Activated effector memory CD4-positive, alpha-beta T cell treated with anti-CD3 and anti-CD28 coated beads, Interleukin-2, amount 50 U/mL, for 16 hours (primary cell): ENCODE measurements around the gene CLEC16A.

ENCODE experiments used
- DNase-seq: peaks from one replicate; pipeline ENCODE4 v3.0.0-alpha.2; 2020

CLEC16A gene

DNA sequence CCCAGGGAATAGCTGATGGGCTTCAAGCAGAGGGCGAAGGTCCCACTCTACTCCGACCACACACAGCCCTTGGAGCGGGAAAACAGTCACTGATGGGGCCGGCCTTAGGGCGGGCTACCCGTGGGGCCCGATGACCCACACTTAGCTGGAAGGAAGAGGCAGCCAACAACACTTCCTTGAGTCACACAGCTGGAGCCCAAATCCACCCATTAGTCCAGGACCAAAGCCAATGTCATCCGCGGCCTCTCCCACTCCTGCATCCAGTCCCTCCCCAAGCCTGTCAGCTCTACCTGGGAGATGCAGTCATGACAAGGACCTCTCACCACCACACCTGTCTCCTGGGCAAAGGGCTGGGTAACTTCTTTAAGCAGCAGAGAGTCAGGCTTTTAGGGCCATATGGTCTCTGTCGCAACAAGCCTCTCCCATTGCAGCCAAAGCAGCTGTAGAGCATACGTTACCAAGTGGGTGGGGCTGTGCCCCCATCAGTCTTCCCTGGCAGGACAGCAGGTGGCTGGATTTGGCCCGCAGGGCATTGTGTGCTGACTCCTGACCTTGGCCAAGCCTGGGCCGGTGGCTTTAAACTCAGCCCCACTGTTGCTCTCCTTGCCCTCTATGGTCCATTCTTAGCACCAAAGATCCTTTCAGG is 200.9 kb downstream of the CLEC16A start:
- DNase-seq = no peak

DNA sequence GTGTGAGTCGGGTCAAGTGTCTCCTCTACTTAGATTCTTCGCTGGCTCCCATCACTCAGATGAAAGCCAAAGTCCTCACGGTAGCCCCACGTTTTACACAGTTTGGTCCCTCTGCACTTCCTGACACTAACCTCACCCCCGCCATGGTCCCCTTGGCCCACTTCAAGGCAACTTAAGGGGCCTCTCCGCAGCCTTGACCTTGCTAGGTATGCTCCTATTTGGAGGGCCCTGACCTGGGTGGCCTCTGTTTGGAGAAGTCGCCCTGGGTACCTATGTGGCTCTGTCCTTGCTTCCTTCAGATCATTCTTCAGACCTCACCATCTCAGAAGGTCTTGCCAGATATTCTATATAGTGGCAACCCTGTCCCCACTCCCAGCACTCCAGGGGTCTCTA is 201.5 kb downstream of the CLEC16A start:
- no peak for DNase-seq

DNA sequence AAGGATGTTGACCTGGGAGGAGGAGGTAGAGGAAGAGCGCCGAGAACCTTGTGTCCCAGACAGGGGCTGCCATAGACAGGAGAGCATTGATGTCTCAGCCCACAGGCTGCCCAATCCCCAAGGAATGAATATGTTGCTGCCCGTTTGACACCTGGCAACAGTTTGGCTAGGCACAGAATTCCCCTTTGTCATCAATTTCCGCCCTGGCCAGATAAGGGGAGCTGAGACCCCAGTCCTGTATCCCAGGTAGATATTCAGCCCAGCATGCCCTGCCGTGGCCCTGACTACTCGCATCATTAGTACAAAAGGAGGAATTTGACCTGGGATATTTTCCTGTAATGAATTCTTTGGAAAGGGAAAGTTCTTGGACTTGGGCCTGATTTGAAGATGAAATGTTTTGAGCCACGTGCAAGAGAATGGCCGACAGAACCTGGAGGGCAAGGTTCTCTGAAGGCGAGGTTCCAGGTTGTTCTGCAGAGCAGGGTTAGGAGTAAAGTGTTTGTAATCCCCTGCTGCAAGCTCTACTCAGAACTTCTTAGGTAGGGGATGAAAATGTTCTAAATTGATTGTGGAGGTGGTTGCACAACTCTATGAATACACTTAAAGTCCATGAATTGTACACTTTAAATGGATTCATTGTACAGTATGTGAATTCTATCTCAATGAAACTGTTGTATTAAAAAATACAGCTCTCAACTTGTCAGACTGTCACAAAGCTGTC is 202.8 kb downstream of the CLEC16A start:
- DNase-seq = no peak

DNA sequence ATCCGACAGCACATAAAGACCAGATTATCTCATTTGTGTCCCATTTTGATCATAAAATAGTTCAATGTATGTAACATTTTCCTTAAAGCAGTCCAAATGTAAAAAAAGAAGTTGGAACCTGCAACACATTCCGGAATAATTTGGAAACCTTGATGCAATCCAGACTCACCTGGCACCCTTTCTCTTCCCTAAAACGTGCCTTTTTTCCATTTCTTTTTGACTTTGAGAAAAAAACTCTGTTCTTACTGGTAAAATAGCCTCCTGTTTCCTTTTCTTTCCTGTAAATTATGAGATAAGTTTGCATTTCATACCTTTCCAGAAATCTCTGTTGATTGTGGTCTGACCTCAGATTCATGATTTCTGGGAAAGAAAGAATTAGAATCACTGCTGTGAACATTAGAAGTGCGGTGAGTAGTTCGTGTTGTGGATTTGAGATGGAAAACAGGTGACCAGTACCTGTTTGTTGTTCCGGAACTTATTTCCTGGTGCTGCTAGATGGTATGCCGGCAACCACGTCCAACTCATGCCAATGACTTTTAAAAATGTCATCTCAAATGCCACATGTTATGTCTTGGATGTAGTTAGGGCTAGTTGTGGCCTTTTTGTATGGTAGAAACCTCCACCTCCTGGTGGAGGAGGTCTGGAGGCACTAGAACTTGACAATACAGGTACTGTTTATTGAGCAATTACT is 203.5 kb downstream of the CLEC16A start:
- DNase-seq = no peak

DNA sequence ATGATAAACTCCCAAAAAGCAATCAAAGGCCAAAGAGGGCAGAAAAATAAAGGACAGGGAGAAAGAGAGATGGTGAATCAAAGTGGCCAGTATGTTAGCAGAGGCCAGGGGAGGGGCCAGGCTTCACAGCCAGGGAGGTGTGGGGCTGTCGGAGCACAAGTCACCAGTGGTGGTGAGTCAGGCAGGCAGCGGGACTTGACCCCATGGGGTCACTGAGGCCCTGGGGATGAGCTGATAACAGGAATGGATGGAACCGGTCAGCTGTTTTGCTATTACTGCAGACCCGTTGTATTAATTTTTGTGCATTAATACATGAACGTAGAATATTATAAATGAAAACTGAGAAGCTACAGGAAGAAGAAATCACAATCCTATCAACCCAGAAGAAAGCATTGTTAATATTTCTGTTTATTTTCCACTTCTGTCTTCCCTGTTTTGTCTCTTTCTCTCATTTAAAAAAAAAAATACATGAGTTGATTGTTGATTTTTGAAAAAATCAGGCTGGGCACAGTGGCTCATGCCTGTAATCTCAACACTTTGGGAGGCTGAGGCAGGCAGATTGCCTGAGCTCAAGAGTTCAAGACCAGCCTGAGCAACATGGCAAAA is 204.8 kb downstream of the CLEC16A start:
- DNase-seq = no peak

DNA sequence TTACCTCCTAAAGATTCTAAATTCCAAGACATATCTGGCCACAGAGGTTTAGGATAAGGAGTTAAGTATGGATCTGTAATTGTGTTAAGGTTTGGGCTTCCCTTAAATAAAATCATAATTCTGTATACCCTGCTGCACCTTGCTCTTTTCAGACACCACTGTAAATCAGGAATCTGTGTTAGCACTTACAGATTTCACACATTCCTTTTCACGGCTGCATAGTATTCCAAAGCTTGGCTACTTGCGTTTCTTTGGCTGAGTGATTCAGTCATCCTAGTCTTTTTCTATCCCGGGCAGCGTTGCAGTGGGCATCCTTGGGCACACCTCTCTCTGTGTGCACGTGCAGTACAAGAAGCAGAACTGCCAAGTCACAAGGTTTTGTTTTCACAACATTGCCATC is 205.8 kb downstream of the CLEC16A start:
- no peak for DNase-seq

DNA sequence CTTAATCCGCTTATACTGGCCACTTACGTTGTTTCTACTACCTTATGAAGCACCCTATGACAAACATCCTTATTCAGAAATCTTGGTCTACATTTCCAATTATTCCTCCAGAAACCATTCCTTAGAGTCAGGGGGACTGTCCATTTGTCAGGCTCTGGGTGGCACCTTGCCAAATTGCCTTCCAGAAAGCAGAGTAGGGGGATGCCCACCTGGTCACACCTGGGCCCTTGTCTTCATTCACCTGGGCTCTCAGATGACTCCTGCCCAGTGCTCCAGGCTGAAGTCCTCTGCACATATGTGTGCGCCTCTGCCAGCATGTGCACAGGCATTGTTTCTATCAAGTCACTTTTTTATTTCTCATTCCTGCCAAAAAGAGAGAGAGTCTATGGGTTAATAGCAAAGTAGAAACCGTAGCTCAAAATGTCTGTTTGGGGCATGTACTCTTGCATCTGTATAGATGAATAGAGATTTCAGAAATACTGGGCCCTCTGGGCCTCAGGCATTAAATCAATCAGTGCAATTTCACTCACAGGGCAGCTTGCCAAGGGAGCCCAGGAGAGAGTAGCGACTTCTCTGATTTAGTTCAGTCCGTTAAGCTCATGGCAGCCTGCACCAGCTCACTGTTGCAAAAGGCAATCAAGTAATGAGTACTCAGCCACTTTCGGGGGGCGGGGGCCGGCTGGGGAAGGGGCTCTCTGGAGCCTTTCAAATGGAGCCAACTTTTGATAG is 207.0 kb downstream of the CLEC16A start:
- no peak for DNase-seq

DNA sequence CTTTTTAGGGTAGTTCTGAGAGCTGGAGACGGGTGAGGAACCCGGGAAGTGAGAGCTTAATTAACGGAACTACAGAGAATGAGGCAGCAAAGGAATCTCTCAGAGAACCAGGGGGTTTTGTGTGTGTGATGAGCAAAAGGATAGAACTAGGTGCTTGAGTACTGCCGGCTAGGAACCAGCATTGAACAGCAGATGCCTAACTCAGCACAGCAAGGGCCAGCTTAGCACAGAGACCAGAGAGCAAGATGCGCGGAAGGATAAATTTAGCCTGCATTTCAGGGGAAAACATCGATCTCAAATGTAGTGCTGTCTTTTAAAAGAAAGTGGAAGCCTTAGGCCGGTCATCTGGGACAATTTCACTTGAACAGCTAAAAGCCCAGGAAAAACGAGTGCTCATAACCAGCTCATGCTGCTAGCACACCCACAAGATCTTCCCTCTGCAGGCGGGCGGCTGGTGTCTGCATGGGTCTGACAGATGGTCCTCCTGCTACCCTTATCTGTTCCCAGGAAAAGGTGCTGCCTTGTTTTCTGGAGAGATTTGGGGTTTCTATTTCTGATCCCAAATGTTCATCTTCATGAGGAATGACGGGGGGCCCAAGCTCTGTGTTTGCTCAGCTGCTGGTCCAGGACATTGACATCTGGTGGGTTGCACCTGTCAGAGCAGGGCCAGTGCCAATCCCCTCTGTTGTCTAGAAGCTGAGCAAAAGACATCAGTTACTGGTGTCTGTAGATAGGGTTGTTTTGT is 207.7 kb downstream of the CLEC16A start:
- DNase-seq = no peak

DNA sequence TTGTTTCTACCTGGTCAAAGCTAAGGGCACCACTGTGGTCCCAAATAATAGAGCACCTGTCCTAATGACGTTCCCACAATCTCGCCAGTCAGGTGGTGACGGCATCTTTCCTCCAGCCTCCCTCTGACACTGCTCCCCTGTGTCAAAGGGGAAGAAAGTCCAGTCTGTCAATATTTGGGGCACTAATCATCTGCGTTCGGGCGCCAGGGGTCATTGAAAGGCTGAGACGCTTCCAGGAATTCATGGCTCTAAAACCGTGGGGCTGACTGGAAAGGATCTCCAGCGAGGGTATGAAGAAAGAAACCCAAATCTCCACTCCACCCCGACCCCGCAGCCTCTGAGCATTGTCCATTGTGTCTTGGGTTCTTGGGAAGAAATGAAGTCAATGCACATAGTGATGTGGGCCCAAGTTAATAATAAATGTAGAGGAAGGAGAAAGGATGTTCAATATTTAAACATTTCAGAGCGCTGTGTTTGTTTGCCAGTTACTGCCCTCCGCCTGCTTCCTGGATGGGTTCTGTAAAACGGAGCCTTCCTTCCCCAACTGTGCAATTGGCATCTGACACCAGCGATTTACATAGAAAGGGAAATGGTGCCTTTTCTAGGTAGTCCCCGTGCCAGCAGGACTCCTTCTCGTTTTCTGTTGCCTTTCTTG is 208.4 kb downstream of the CLEC16A start:
- no peak for DNase-seq

DNA sequence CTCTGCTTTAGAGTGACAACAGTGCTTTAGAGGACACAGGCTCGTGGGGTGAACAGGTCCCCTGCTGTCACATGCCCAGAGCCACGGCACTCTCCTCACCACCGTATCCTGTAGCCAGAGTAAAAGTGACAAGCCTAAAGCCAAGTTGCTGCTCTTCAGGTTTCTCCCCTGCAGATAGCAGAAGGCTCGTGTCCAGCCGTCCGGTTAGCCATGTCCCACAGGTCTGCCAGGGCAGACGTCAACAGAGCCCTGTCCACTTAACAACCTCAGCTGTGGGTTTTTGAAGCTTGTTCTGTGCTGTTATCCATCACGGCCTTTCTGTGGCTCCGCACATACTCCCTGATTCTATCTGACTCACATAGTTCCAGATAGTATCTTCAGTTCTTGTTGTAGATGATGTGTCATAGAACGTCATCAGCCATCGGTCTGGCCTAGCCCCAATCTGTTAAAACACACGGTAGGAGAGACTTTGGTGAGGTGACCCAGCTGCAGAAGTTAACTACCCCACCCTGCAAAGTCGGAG is 211.0 kb downstream of the CLEC16A start:
- no peak for DNase-seq

DNA sequence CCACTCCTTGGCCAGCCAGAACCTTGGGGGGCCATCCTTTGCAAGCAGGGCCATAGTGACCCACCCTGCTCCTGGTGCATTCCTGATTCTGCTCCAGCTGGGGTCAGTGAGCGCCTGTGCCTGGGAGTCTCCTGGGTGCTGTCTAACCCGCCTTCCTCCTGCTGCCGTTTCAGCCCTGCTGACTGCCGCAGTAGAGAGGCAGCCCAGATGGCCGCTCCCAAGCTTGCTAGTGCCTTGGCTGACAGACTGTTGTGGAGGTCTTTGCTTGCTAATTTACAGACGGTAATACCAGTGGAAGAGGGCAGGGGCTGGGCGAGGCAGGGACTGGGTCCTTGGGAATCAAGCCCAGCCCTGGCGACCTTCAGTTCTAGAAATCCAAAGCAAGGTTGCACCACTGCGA is 212.0 kb downstream of the CLEC16A start:
- no peak for DNase-seq

DNA sequence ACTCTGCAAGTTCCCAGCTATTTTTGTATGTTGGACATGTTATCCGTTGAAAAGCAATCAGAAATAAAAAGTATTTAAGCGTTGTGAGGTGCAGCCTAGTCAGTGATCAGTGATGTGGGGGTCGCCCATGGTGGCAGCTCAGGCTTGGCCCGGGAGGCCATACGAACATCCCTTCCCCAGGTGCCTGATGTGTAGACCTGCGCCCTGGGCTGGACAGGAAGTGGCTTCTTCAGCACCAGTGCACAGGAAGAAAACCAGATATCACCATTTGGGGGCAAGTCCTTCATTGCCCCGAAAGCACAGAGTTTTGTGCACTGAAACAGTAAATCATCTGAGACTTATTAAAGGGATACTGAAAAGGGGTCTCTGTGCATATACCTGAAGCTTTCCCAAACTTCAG is 212.8 kb downstream of the CLEC16A start:
- DNase-seq = no peak

DNA sequence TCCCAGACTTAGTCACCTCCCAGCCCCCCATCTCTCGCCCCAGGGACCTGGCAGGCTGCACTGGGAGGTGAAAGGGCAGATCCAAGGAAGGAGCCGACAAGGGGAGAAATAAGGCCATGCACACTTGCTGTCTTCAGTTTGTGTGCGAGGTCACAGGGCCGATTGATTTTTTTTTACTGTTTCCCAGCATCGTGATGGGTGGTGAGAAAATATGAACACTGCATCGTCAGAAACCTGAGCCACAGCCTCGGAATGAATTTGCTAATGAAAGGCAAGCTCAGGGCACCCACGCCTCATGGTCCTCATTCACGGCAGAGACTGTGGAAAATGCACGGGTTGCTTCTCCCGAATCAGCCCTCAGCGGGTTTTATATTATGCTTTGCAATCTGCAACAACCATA is 213.7 kb downstream of the CLEC16A start:
- DNase-seq = no peak

DNA sequence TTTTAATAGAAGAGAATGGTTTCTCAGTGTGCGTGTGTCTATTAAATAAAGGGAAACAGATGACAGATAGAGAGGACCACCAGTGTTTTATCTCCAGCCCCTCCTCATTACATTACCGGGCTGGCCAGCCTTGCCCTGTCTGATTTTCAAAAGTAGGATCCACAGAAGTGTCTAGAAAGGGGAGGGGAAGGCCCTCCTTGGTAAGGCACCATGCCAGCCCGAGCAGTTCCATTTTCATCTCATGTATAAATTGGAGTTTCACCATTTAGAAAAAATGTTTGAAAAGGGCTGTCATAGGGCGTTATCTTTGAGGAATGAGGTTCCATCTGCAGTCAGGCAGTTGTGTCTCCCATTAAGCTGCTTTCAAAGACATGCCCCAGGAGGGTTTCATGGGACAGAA is 214.9 kb downstream of the CLEC16A start:
- DNase-seq = no peak

DNA sequence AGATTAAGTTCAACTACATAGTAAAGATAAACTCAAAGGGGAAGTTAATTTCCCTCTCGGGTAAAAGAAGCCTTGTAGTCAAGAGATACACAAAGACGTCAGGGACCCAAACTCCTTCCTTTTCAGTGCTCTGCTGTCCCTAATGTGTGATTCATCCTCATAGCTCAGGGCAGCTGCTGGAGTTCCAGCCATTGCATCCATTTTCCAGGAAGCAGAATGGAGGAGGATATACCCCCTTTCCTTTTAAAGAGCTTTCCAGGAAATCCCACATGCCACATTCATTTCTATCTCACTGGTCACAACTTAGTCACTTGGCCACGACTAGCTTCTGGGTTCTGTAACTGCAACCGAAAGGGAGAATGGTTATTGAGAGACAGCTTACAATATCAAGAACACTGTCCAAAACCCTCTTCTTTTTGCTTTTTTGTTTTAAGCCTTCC is 216.3 kb downstream of the CLEC16A start:
- no peak for DNase-seq

DNA sequence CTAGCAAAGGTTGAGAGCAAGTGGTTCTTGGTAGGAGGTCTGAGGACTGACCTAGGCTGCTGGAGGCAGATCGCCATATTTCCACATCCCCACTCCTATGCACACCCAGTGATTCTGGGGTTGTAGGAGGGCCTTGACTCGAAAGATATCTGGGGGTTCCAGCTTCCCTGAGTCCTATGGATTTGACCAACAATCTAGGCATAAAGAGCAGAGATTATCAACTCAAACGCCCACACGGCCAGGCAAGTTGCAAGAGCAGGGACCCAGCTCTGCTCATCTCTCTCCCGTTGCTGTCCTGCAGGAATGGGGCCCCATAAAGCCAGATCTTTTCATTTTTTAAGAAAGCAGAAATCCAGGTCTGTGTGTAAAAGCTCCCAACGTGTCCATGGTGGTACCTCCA is 217.1 kb downstream of the CLEC16A start:
- DNase-seq = no peak

DNA sequence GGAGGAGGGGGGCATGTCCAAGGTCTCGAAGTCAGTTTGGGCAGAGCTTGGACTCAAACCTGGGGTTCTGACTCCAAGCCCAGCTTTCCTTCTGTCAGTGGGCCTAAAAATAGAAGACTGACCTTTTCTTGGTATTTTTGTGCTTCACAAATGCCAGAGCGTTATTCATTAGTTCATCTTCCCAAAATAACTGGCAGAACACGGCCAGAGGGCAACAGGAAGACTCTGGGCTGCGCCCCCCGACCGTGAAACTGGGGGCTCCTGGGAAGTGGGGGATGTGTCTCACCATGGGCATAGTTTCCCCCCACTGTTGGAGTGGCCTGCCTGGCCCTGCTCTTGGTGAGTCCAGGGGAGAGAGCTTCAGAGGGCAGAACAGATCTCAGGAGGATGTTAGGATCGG is 217.6 kb downstream of the CLEC16A start:
- no peak for DNase-seq

DNA sequence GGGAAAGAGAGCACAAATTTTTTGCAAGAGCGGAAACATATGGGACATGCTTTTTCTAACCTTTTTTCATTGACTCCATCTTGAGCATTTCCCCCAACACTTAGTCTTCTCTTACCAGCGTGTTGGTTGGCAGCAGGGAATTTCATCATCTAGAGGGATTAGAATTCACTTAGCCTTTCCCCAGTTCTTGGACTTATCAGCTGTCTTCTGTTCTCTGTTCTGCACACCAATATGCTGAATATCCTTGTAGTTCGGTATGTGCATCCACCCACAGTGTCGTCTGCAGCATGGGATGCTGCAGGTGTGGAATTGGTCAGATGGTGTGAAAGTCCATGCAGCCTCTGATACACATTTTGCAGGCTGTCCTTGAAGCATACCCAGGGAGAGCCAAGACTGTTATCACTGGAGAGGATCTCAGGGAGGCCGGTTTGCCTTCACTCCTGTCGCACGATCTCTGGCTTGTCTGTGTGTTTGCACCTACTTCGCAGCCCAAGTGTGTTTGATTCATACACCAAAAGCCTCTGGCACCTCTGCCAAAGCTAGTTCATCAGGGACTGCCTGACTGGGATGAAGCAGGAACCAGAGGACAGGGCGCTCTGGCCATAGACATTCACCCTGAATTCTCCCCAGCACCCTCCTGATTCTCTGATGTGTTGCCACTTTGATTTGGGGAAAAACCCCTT is 218.4 kb downstream of the CLEC16A start:
- DNase-seq = no peak

DNA sequence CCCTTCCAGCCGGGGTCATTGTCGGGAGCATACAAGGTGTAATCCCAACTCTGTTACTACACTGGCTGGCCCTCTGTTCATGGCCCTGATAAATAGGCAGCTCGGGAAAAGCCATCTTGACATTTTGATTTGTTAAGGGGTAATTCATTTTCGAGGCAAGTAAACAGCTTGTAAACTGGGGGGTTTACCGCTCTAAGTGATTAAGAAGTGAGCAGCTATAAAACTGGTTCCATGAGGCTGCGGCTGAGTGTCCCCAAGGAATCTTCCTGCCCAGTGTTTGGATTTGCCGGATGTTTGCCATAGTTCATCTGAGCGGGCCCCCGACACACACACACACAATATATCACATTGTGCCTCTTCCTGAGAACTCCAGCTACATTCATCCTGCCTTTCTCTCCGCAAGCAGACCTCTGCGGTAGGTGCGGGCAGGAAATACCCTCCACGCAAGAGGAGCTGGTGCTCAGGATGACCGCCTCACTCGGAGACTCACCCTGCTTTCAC is 219.4 kb downstream of the CLEC16A start:
- DNase-seq = no peak

DNA sequence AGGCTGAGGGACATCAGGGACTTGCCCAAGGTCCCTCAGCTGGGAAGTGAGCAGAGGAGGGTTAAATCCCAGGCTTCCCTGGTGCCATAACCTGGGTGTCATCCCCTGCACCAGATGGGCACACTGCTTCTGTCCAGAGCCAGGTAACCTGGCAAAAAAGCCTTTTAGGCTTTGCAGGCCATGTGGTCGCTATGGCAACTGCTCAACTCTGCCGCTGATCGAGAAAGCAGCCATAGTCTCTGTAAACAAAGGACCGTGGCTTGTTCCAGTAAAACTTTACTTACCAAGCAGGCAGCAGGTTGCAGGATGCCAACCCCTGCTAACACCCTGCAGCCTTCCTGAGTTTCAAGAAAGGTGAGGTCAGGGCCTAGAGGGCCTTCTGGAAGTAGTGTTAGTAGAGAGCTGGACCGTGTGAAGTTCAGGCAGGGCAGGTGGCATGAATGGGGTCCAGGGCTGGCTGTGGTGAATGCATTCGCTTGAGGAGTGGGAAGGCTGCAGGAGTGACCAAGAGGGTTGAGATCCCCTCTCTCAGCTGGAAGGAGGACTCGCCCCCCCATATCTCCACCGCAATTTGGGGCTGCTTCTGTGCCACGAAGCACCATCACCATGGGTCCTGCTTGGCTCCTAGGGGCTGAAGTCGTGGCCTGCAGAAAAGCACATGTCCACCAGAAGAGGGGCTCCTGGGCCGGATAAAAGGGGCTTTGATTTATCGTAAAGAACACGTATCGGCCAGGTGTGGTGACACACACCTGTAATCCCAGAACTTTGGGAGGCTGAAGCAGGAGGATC is 220.3 kb downstream of the CLEC16A start:
- DNase-seq = no peak
